ENCODE results near the gene CDK8. TPM values are rescaled to one million over a fixed set of nuclear protein-coding genes. Genes with fewer than 3 reads are reported as not detected.
"Not testable (repeated sequence)": the region's sequence is repeated elsewhere in the genome, so short reads cannot be mapped to it uniquely, and the experiment has no call there.

Gene CDK8
- total RNA-seq, 3 donors from 2014 or later (not counting 1 experiment from before 2014, with no cell fraction given): 10.0 to 13.1 (median 10.9) TPM

DNA sequence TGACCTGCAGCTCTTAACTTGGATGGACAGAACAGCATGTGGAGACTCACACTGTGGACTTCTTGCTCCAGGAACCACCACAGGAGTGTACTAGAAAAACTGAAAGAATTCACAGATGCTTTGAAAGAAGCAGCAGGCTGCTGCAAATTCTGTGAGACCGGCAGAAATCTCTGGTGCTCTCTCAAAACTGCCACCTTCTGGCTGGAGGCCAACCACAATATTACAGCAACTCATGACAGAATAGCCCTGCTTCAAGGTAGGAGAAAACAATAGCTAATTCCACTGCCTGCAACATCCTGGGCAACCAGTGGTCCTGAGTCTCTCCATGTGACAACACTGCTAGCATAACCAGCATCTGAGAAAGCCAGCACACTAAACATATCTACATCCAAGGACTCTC lies 26.9 kb downstream of the CDK8 start:
- no peaks in the 10 kb centered on the region for H3K27me3 Mint-ChIP-seq (ENCODE audit: low read depth in 2 of 2)
- 92% methylated on average over 1 of the region's 1 CpG for WGBS (ENCODE audit: insufficient coverage)
- H3K27me3 ChIP-seq (ENCODE audit: control insufficient read depth, insufficient read depth, low read length): no peaks in the 10 kb centered on the region

DNA sequence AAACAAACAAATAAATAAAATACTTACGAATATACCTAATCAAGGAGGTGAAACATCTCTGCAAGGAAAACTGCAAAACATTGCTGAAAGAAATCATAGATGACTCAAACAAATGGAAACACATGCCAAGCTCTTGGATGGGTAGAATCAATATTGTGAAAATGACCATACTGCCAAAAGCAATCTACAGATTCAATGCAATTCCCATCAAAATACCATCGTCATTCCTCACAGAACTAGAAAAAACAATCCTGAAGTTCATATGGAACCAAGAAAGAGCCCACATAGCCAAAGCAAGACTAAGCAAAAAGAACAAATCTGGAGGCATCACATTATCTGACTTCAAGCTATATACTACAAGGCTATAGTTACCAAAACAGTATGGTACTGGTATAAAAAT lies 32.0 kb downstream of the CDK8 start:
- H3K27me3 Mint-ChIP-seq (ENCODE audit: low read depth in 2 of 2); H3K36me3 ChIP-seq (ENCODE audit: control insufficient read depth, insufficient read depth, low read length); H3K27ac ChIP-seq (ENCODE audit: low read length); H3K36me3 Mint-ChIP-seq; H3K4me3 Mint-ChIP-seq; ATAC-seq; H3K9me3 Mint-ChIP-seq; H3K9me3 ChIP-seq (ENCODE audit: control insufficient read depth, insufficient read depth, low read length); H3K4me3 ChIP-seq (ENCODE audit: low read length); H3K4me1 Mint-ChIP-seq; DNase-seq; intact Hi-C loops (cut with micrococcal nuclease); H3K4me1 ChIP-seq (ENCODE audit: control insufficient read depth, insufficient read depth, low read length); H3K27me3 ChIP-seq (ENCODE audit: control insufficient read depth, insufficient read depth, low read length); H3K27ac Mint-ChIP-seq: not testable (repeated sequence)
- 100% methylated on average over 1 of the region's 2 CpGs for WGBS (ENCODE audit: insufficient coverage)

More for the DNA sequence above, 26.9 kb downstream of the CDK8 start:
- H3K27ac ChIP-seq (ENCODE audit: low read length): no peak overlapping the region
- no peaks in the 10 kb centered on the region for H3K4me1 ChIP-seq (ENCODE audit: control insufficient read depth, insufficient read depth, low read length)
- no peak for DNase-seq
- no peak overlapping the region for H3K4me3 Mint-ChIP-seq
- H3K36me3 ChIP-seq (ENCODE audit: control insufficient read depth, insufficient read depth, low read length): no peaks in the 10 kb centered on the region
- no peaks in the 10 kb centered on the region for H3K36me3 Mint-ChIP-seq
- ATAC-seq: no peak
- intact Hi-C loops (cut with micrococcal nuclease): no loop called here
- H3K27ac Mint-ChIP-seq: no peak overlapping the region
- H3K9me3 Mint-ChIP-seq: no peaks in the 10 kb centered on the region
- peaks cover 23 to 26% of the 10 kb centered on the region in 2 donors for H3K4me1 Mint-ChIP-seq
- TF ChIP-seq, protein P1, sequence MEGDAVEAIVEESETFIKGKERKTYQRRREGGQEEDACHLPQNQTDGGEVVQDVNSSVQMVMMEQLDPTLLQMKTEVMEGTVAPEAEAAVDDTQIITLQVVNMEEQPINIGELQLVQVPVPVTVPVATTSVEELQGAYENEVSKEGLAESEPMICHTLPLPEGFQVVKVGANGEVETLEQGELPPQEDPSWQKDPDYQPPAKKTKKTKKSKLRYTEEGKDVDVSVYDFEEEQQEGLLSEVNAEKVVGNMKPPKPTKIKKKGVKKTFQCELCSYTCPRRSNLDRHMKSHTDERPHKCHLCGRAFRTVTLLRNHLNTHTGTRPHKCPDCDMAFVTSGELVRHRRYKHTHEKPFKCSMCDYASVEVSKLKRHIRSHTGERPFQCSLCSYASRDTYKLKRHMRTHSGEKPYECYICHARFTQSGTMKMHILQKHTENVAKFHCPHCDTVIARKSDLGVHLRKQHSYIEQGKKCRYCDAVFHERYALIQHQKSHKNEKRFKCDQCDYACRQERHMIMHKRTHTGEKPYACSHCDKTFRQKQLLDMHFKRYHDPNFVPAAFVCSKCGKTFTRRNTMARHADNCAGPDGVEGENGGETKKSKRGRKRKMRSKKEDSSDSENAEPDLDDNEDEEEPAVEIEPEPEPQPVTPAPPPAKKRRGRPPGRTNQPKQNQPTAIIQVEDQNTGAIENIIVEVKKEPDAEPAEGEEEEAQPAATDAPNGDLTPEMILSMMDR (IDR thresholded peaks at IDR 0.05): no peak
- H3K9me3 ChIP-seq (ENCODE audit: control insufficient read depth, insufficient read depth, low read length): no peaks in the 10 kb centered on the region
- no peak overlapping the region for H3K4me3 ChIP-seq (ENCODE audit: low read length)

DNA sequence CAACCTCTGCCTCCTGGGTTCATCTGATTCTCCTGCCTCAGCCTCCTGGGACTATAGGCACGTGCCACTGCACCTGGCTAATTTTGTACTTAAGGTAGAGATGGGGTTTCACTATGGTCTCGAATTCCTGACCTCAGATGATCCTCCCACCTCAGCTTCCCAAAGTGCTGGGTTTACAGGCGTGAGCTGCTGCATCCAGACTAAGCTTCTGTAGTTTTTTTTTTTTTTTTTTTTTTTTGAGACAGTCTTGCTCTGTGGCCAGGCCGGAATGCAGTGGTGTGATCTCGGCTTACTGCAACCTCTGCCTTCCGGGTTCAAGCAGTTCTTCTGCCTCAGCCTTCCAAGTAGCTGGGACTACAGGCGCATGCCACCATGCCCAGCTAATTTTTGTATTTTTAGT lies 34.9 kb downstream of the CDK8 start:
- H3K27me3 ChIP-seq (ENCODE audit: control insufficient read depth, insufficient read depth, low read length); H3K9me3 ChIP-seq (ENCODE audit: control insufficient read depth, insufficient read depth, low read length); H3K9me3 Mint-ChIP-seq; H3K27ac ChIP-seq (ENCODE audit: low read length); H3K4me3 ChIP-seq (ENCODE audit: low read length); DNase-seq; H3K4me1 ChIP-seq (ENCODE audit: control insufficient read depth, insufficient read depth, low read length); H3K27me3 Mint-ChIP-seq (ENCODE audit: low read depth in 2 of 2); H3K4me3 Mint-ChIP-seq; H3K36me3 ChIP-seq (ENCODE audit: control insufficient read depth, insufficient read depth, low read length); intact Hi-C loops (cut with micrococcal nuclease); H3K36me3 Mint-ChIP-seq; H3K27ac Mint-ChIP-seq; ATAC-seq: not testable (repeated sequence)
- peaks cover 12 to 19% of the 10 kb centered on the region in 2 donors for H3K4me1 Mint-ChIP-seq
- WGBS (ENCODE audit: insufficient coverage): 95% methylated on average over 7 of the region's 7 CpGs

DNA sequence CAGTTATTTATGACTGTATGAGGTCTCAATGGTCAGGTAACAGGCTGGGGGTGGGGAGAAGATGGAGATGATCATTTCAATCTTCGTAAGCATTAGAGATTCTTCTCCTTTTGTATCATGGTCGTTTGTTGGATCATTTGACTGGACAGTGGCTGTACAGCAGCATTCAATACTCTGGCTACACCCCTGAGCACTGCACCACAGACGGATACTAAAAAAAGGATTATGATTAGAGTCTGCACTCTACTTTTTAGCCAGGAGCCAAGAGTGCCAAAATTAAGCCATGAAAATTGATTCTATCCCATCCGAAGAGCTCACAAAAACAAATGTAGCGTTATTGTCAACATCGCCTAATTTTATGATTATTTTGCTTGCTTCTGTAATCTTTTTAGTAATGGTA lies 41.9 kb downstream of the CDK8 start:
- no peak overlapping the region for H3K27ac ChIP-seq (ENCODE audit: low read length)
- 92% methylated on average over 6 of the region's 6 CpGs for WGBS (ENCODE audit: insufficient coverage)
- H3K27me3 ChIP-seq (ENCODE audit: control insufficient read depth, insufficient read depth, low read length): no peaks in the 10 kb centered on the region
- H3K9me3 ChIP-seq (ENCODE audit: control insufficient read depth, insufficient read depth, low read length): no peaks in the 10 kb centered on the region
- Mint-ChIP-seq H3K27me3 (ENCODE audit: low read depth in 2 of 2) (no peaks in the 10 kb centered on the region), H3K4me3 (no peak overlapping the region), H3K27ac (no peak overlapping the region), H3K4me1 (peaks cover 57 to 70% of the 10 kb centered on the region in 2 donors), H3K36me3 (no peaks in the 10 kb centered on the region), H3K9me3 (no peaks in the 10 kb centered on the region)
- TF ChIP-seq, protein P1 (IDR thresholded peaks at IDR 0.05): no peak
- ATAC-seq (no peak), DNase-seq (no peak)
- no peaks in the 10 kb centered on the region for H3K4me1 ChIP-seq (ENCODE audit: control insufficient read depth, insufficient read depth, low read length)
- H3K4me3 ChIP-seq (ENCODE audit: low read length): no peak overlapping the region
- intact Hi-C loops (cut with micrococcal nuclease): no loop called here
- H3K36me3 ChIP-seq (ENCODE audit: control insufficient read depth, insufficient read depth, low read length): no peaks in the 10 kb centered on the region
